HG02642 (cell line): ENCODE data around the gene OR4D10.
A peak's percentile ranks its signal among the peaks of the same experiment; 100 is the strongest.
"Not testable (repeated sequence)": the region's sequence is repeated elsewhere in the genome, so short reads cannot be mapped to it uniquely, and the experiment has no call there.

ENCODE experiments used
- ATAC-seq: cut with Tn5 transposase; IDR thresholded peaks from one replicate; pipeline ENCODE4 v1.9.1; 2021; ENCODE audit warnings: mild to moderate bottlenecking; ENCODE audit not compliant: unreplicated experiment, poor library complexity

OR4D10 gene

GRCh38 chr11:59473015-59473414, at the start of gene OR4D10:
OR4D10 (plus strand) TSS chr11:59473315; CDS start chr11:59477430, 4,115 bp downstream.
- no peak for ATAC-seq

- no peak for ATAC-seq
These were observed 49.3 kb upstream of the OR4D10 start for GRCh38 chr11:59423835-59424234.

GRCh38 chr11:59425131-59425530, 48.0 kb upstream of the OR4D10 start:
- ATAC-seq, result no peak

GRCh38 chr11:59426361-59427067, 46.6 kb upstream of the OR4D10 start, which contains the start of gene OR5A2:
OR5A2 (minus strand) TSS chr11:59426413; CDS start chr11:59422953, 3,460 bp downstream.
- ATAC-seq, result no peak

- no peak for ATAC-seq
These were observed 46.1 kb upstream of the OR4D10 start for GRCh38 chr11:59427068-59427382.

GRCh38 chr11:59429924-59430516, 43.1 kb upstream of the OR4D10 start:
- ATAC-seq, result peak; percentile 75

- no peak for ATAC-seq
These were observed 36.9 kb upstream of the OR4D10 start, which contains the start of gene OR5A1 for GRCh38 chr11:59436169-59436568. OR5A1 (plus strand) TSS chr11:59436469; CDS start chr11:59443169, 6,700 bp downstream.

- ATAC-seq, result no peak
These were observed 35.3 kb upstream of the OR4D10 start for GRCh38 chr11:59437770-59438169.

- not testable (repeated sequence) for ATAC-seq
These were observed 27.5 kb upstream of the OR4D10 start for GRCh38 chr11:59445624-59446023.

GRCh38 chr11:59448484-59448883, 24.6 kb upstream of the OR4D10 start:
- no peak for ATAC-seq

- ATAC-seq, result no peak
These were observed 16.5 kb upstream of the OR4D10 start, which contains the start of gene OR4D6 for GRCh38 chr11:59456661-59457060. OR4D6 (plus strand) TSS chr11:59456961; CDS start chr11:59456961, 0 bp downstream.

GRCh38 chr11:59459916-59460315, 13.2 kb upstream of the OR4D10 start:
- ATAC-seq, result no peak

- no peak for ATAC-seq
These were observed 9.9 kb upstream of the OR4D10 start for GRCh38 chr11:59463190-59463641.

GRCh38 chr11:59475176-59475575, 2.1 kb downstream of the OR4D10 start:
- no peak for ATAC-seq

GRCh38 chr11:59479906-59480305, 6.8 kb downstream of the OR4D10 start:
- no peak for ATAC-seq

- ATAC-seq, result no peak
These were observed 7.2 kb downstream of the OR4D10 start for GRCh38 chr11:59480359-59480758.

- no peak for ATAC-seq
These were observed 28.8 kb downstream of the OR4D10 start for GRCh38 chr11:59501931-59502330.

- no peak for ATAC-seq
These were observed 30.2 kb downstream of the OR4D10 start, which contains the start of gene OR4D11 for GRCh38 chr11:59503276-59503675. OR4D11 (plus strand) TSS chr11:59503576; CDS start chr11:59503576, 0 bp downstream.

- ATAC-seq, result no peak
These were observed 38.0 kb downstream of the OR4D10 start, which contains the start of gene OR4D9 for GRCh38 chr11:59510941-59511589. OR4D9 (plus strand) TSS chr11:59511539; CDS start chr11:59514913, 3,374 bp downstream.

GRCh38 chr11:59511675-59512074, 38.6 kb downstream of the OR4D10 start:
- ATAC-seq, result no peak

GRCh38 chr11:59520139-59520538, 47.0 kb downstream of the OR4D10 start:
- not testable (repeated sequence) for ATAC-seq
